ENCODE measurements around the gene NUP98.

DNA sequence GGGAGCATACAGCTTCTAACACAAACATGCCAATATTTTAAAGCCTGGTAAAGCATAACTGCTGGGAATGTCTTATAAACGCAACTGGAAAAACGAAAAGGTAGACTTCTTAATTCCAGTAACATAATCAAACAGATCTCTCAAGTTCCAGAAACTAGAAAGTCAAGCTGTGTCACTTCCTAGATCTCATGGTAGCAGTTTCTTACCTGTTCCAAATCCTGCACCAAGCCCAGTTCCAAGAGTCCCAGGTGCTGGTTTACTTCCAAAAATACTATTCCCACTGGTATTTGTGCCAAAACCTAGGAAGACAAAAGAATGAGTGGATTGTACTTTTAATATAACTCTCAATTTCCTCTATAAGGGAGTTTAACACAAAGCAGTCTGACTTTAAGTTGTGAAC, 44.2 kb downstream of the NUP98 start:
- TF ChIP-seq ZNF521 (tag by site-specific recombination; IDR thresholded peaks at IDR 0.05) = no peak
- TF ChIP-seq, protein P1, sequence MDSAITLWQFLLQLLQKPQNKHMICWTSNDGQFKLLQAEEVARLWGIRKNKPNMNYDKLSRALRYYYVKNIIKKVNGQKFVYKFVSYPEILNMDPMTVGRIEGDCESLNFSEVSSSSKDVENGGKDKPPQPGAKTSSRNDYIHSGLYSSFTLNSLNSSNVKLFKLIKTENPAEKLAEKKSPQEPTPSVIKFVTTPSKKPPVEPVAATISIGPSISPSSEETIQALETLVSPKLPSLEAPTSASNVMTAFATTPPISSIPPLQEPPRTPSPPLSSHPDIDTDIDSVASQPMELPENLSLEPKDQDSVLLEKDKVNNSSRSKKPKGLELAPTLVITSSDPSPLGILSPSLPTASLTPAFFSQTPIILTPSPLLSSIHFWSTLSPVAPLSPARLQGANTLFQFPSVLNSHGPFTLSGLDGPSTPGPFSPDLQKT (IDR thresholded peaks at IDR 0.05; ENCODE audit: borderline replicate concordance, low read depth, low read length) = no peak
- TF ChIP-seq IKZF3 (tag by site-specific recombination; IDR thresholded peaks at IDR 0.05) = no peak
- no peak for TF ChIP-seq ZNF10 (tag by site-specific recombination; IDR thresholded peaks at IDR 0.05)
- TF ChIP-seq ZFHX2 (tag by site-specific recombination; conservative IDR thresholded peaks at IDR 0.05) = no peak
- TF ChIP-seq, protein P2, sequence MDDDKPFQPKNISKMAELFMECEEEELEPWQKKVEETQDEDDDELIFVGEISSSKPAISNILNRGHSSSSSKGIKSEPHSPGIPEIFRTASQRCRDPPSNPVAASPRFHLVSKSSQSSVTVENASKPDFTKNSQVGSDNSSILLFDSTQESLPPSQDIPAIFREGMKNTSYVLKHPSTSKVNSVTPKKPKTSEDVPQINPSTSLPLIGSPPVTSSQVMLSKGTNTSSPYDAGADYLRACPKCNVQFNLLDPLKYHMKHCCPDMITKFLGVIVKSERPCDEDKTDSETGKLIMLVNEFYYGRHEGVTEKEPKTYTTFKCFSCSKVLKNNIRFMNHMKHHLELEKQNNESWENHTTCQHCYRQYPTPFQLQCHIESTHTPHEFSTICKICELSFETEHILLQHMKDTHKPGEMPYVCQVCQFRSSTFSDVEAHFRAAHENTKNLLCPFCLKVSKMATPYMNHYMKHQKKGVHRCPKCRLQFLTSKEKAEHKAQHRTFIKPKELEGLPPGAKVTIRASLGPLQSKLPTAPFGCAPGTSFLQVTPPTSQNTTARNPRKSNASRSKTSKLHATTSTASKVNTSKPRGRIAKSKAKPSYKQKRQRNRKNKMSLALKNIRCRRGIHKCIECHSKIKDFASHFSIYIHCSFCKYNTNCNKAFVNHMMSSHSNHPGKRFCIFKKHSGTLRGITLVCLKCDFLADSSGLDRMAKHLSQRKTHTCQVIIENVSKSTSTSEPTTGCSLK (tag by site-specific recombination; IDR thresholded peaks at IDR 0.05) = no peak
- TF ChIP-seq, protein P3, sequence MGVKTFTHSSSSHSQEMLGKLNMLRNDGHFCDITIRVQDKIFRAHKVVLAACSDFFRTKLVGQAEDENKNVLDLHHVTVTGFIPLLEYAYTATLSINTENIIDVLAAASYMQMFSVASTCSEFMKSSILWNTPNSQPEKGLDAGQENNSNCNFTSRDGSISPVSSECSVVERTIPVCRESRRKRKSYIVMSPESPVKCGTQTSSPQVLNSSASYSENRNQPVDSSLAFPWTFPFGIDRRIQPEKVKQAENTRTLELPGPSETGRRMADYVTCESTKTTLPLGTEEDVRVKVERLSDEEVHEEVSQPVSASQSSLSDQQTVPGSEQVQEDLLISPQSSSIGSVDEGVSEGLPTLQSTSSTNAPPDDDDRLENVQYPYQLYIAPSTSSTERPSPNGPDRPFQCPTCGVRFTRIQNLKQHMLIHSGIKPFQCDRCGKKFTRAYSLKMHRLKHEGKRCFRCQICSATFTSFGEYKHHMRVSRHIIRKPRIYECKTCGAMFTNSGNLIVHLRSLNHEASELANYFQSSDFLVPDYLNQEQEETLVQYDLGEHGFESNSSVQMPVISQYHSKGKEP (tag by site-specific recombination; IDR thresholded peaks at IDR 0.05) = no peak
- TF ChIP-seq, protein P4, sequence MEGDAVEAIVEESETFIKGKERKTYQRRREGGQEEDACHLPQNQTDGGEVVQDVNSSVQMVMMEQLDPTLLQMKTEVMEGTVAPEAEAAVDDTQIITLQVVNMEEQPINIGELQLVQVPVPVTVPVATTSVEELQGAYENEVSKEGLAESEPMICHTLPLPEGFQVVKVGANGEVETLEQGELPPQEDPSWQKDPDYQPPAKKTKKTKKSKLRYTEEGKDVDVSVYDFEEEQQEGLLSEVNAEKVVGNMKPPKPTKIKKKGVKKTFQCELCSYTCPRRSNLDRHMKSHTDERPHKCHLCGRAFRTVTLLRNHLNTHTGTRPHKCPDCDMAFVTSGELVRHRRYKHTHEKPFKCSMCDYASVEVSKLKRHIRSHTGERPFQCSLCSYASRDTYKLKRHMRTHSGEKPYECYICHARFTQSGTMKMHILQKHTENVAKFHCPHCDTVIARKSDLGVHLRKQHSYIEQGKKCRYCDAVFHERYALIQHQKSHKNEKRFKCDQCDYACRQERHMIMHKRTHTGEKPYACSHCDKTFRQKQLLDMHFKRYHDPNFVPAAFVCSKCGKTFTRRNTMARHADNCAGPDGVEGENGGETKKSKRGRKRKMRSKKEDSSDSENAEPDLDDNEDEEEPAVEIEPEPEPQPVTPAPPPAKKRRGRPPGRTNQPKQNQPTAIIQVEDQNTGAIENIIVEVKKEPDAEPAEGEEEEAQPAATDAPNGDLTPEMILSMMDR (tag by site-specific recombination; IDR thresholded peaks at IDR 0.05) = no peak
- no peak for TF ChIP-seq PRDM1 (tag by site-specific recombination; IDR thresholded peaks at IDR 0.05)
- TF ChIP-seq, protein P5, sequence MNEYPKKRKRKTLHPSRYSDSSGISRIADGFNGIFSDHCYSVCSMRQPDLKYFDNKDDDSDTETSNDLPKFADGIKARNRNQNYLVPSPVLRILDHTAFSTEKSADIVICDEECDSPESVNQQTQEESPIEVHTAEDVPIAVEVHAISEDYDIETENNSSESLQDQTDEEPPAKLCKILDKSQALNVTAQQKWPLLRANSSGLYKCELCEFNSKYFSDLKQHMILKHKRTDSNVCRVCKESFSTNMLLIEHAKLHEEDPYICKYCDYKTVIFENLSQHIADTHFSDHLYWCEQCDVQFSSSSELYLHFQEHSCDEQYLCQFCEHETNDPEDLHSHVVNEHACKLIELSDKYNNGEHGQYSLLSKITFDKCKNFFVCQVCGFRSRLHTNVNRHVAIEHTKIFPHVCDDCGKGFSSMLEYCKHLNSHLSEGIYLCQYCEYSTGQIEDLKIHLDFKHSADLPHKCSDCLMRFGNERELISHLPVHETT (tag by site-specific recombination; IDR thresholded peaks at IDR 0.05) = no peak
- TF ChIP-seq ZBTB21 (tag by site-specific recombination; IDR thresholded peaks at IDR 0.05) = no peak

All from HEK293 (cell line).